Lower lobe of right lung (tissue), 2 donors: ENCODE data around the gene THSD4. TPM values are rescaled to one million over a fixed set of nuclear protein-coding genes. Genes with fewer than 3 reads are reported as not detected.

ENCODE experiments used
- ATAC-seq, 2 donors: fragments of 200-7000 bp; cut with Tn5 transposase; one replicate each; pipeline ENCODE4 v1.9.1; 2020 to 2022; ENCODE audit warnings: mild to moderate bottlenecking in 2 of 2, moderate library complexity in 2 of 2
- DNase-seq: peaks from one replicate; pipeline ENCODE4 v3.0.0-alpha.2; 2020
- H3K27ac ChIP-seq: fragments of 200-600 bp; one replicate; pipeline ENCODE4 v1.8.0; 2022
- H3K27me3 ChIP-seq: fragments of 200-600 bp; one replicate; pipeline ENCODE4 v1.8.0; 2022; ENCODE audit warnings: low read depth
- H3K36me3 ChIP-seq: fragments of 200-600 bp; one replicate; pipeline ENCODE4 v1.8.0; 2022; ENCODE audit warnings: mild to moderate bottlenecking
- H3K4me1 ChIP-seq: fragments of 200-600 bp; one replicate; pipeline ENCODE4 v1.8.0; 2022
- H3K4me3 ChIP-seq: fragments of 200-600 bp; one replicate; pipeline ENCODE4 v1.8.0; 2022; ENCODE audit warnings: mild to moderate bottlenecking
- H3K9me3 ChIP-seq: fragments of 200-600 bp; one replicate; pipeline ENCODE4 v1.8.0; 2022
- intact Hi-C: fragments of 100-400 bp; cut with DNase I; formaldehyde crosslinking; loops from one replicate; pipeline ENCODE4 v1.11.0; 2022
- total RNA-seq: library from RNA; stranded (reverse); fragmentation: NEBNext Ultra II Directional; extraction: Animal tissue kit (Norgen Biotek cat#: 25700); gene quantifications from one replicate; pipeline ENCODE4 v1.2.1, GENCODE V29; 2021
- TF ChIP-seq, protein P1 (sequence below): fragments of 200-600 bp; IDR thresholded peaks from one replicate; pipeline ENCODE4 v1.8.0; 2022; ENCODE audit warnings: antibody characterized with exemption, mild to moderate bottlenecking
- donor health status: DM: no; HTN: yes; CAD: no; lungs with severe emphysema.

Gene THSD4
- total RNA-seq, 1 donor from 2014 or later, result 18.2 TPM

DNA sequence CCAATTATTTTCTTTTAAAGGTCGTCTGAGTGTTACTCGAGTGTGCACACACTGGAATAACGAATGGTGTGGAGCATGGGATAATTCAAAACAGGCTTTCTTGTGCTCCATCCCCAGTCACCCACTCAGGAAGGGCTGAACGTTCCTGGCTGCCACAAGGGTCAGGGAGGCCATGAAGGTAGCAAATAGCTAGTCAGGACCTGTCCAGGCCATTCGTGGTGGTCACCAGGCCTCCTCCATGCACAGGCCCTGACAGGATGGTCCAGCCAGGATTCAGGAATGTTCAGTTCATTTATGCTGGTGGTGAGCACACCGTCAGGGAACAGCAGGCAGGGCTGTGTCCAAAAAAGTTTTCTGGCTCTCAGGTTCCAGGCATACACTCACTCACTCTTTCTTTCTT, 683.4 kb downstream of the THSD4 start:
- H3K36me3 ChIP-seq, result no peaks in the 10 kb centered on the region
- H3K27me3 ChIP-seq, result no peaks in the 10 kb centered on the region
- intact Hi-C loops, result no loop called here
- TF ChIP-seq, protein P1, sequence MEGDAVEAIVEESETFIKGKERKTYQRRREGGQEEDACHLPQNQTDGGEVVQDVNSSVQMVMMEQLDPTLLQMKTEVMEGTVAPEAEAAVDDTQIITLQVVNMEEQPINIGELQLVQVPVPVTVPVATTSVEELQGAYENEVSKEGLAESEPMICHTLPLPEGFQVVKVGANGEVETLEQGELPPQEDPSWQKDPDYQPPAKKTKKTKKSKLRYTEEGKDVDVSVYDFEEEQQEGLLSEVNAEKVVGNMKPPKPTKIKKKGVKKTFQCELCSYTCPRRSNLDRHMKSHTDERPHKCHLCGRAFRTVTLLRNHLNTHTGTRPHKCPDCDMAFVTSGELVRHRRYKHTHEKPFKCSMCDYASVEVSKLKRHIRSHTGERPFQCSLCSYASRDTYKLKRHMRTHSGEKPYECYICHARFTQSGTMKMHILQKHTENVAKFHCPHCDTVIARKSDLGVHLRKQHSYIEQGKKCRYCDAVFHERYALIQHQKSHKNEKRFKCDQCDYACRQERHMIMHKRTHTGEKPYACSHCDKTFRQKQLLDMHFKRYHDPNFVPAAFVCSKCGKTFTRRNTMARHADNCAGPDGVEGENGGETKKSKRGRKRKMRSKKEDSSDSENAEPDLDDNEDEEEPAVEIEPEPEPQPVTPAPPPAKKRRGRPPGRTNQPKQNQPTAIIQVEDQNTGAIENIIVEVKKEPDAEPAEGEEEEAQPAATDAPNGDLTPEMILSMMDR, result no peak
- no peaks in the 10 kb centered on the region for H3K4me1 ChIP-seq
- no peaks in the 10 kb centered on the region for H3K9me3 ChIP-seq
- no peak overlapping the region for H3K27ac ChIP-seq
- no peak for ATAC-seq
- no peak for DNase-seq
- H3K4me3 ChIP-seq, result no peak overlapping the region

DNA sequence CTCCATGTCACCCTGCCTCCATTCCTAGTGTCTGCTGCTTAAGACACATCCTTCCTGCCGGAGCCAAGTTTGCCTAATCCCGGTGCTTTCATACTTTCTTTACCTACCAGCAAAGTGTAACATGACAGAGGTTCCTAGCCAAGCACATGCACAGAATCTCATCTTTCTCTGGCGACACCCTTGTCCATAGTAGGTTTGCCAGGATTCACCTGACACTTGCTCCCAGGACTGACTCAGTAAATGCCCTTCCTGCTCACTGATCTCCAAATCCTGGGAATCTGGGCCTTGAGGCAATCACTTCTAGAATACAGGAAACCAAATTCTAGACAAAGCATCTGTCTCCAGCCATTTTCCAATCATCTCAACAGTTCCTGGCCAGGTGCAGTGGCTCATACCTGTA, 684.9 kb downstream of the THSD4 start:
- H3K4me1 ChIP-seq, result no peaks in the 10 kb centered on the region
- H3K27me3 ChIP-seq, result no peaks in the 10 kb centered on the region
- no peak overlapping the region for H3K4me3 ChIP-seq
- H3K9me3 ChIP-seq, result no peaks in the 10 kb centered on the region
- no peak for DNase-seq
- H3K36me3 ChIP-seq, result no peaks in the 10 kb centered on the region
- intact Hi-C loops, result loop anchor here (5.0 kb wide), 1 partner anchor 58 kb away; no protein-coding TSS in a partner anchor
- TF ChIP-seq, protein P1, result no peak
- H3K27ac ChIP-seq, result no peak overlapping the region
- ATAC-seq, result no peak

DNA sequence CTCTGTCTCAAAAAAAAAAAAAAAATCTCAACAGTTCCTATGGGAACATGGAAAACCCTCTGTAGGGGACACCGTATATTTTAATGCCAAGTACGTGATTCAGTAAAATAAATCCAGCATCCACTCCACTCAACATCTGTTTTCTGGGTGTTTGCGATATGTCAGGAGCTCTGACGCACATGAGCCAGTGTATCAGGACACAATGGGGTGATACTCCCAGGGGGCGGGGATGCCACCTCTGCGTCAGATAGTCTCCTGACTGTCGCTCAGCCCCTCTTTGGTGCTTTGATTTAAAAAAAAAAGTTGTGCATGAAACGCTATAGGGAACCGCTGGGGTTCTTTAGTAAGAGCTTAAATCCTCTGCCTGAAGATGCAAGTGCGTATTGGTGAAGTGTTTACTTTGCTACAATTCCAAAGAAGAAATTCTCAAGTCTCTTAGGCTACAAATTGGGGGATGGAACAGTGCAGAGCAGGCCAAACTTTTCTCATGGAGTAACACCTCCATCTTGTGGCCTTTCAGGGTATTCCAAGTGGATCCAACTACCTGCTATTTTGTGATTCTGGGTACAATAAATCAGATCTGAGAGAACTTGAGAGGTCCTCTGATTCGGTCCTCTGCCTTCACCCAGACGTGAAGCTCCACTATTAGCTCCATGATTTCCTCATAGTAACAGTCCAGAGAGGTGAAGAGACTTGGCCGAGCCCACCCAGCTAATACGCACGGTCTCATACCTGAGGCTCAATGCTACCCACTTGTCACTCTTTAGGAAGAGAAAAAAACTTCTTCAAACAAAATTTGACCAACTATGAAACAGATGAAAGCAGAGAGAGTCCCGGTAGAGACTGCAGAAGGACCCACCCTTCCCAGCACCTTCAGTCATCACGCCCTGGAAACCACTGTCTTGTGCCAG, 685.8 kb downstream of the THSD4 start:
- Histone ChIP-seq H3K4me1 (no peaks in the 10 kb centered on the region), H3K27me3 (no peaks in the 10 kb centered on the region), H3K27ac (no peak overlapping the region), H3K9me3 (no peaks in the 10 kb centered on the region), H3K36me3 (no peaks in the 10 kb centered on the region), H3K4me3 (peak overlapping the region; percentile 10)
- intact Hi-C loops, result loop anchor here (5.0 kb wide), 1 partner anchor 59 kb away; no protein-coding TSS in a partner anchor
- ATAC-seq, result peak; percentile 93
- TF ChIP-seq, protein P1, result peak; percentile 84
- no peak for DNase-seq

DNA sequence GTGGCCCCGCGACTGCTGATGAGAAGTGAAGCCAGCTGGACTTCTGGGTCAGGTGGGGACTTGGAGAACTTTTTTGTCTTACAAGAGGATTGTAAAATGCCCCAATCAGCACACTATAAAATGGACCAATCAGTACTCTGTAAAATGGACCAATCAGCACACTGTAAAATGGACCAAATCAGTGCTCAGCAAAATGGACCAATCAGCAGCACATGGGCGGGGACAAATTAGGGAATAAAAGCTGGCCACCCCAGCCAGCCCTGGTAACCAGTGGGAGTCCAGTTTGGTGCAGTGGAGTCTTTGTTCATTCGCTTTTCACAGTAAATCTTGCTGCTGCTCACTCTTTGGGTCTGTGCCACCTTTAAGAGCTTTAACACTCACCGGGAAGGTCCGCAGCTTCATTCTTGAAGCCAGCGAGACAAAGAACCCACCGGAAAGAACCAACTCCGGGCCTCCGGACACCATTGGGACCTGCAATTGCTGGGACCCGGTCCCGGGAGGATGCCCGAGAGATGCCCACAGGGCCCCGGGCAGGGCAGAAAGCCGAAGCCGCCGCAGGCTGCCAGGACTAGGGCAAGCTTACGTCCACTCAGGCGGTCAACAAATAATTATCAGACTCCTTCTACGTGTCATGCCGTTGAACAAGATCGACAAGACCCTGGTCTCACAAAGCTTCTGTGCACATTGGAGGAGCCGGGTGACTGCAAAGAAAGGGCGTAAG, 686.8 kb downstream of the THSD4 start:
- no peak overlapping the region for H3K4me3 ChIP-seq
- H3K36me3 ChIP-seq, result no peaks in the 10 kb centered on the region
- TF ChIP-seq, protein P1, result no peak
- intact Hi-C loops, result loop anchor here (5.0 kb wide), 1 partner anchor 60 kb away; no protein-coding TSS in a partner anchor
- no peaks in the 10 kb centered on the region for H3K4me1 ChIP-seq
- no peak for ATAC-seq
- DNase-seq, result no peak
- no peaks in the 10 kb centered on the region for H3K9me3 ChIP-seq
- no peak overlapping the region for H3K27ac ChIP-seq
- no peaks in the 10 kb centered on the region for H3K27me3 ChIP-seq

DNA sequence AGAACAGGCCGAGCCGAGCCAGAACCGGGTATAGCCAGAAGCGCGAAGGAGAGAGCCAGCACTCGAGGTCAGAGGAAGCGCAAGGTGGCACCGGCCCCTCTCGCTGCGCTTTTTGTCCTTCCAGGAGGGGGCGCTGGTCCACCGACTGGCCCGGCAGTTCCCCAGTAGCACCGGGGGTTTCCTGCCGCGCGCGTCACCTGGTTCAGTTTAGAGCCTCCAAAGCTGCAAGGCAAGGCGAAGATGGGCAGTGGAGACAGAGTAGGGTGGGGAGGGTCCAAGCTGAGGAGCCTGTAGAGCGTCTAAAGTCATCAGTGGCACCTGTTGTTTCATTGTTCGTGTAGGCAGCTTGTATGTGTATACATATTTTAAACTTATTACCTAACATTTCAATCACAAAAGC, 687.5 kb downstream of the THSD4 start:
- Histone ChIP-seq H3K4me1 (no peaks in the 10 kb centered on the region), H3K27ac (no peak overlapping the region), H3K27me3 (no peaks in the 10 kb centered on the region), H3K9me3 (no peaks in the 10 kb centered on the region), H3K4me3 (no peak overlapping the region), H3K36me3 (no peaks in the 10 kb centered on the region)
- DNase-seq (no peak), ATAC-seq (no peak)
- intact Hi-C loops, result loop anchor here (5.0 kb wide), 1 partner anchor 60 kb away; no protein-coding TSS in a partner anchor
- TF ChIP-seq, protein P1, result peak; percentile 42
